ENCODE results near the gene STX7.

GRCh38 chr6:132515386-132515785, 2.5 kb upstream of the STX7 start:
- TF ChIP-seq CTCF (IDR thresholded peaks at IDR 0.05) (no peak), POLR2A (IDR thresholded peaks at IDR 0.05) (no peak)
